Epithelial cell of proximal tubule (primary cell): ENCODE results near the gene TECRL. TPM values are rescaled to one million over a fixed set of nuclear protein-coding genes. Genes with fewer than 3 reads are reported as not detected.

ENCODE experiments used
- DNase-seq: peaks from one replicate; pipeline ENCODE4 v3.0.0-alpha.2; 2011; ENCODE audit warnings: low read depth
- H3K4me3 ChIP-seq: 2 replicates; pipeline ENCODE4 v1.5.1; 2011; ENCODE audit warnings: low read depth, mild to moderate bottlenecking, low read length
- total RNA-seq: library from RNA; depleted of rRNA; stranded (reverse); fragments of >200 nt; gene quantifications from 2 replicates; pipeline ENCODE4 v1.2.3, GENCODE V29; 2015
- TF ChIP-seq, protein P1 (sequence below): conservative IDR thresholded peaks from 2 replicates; pipeline ENCODE4 v1.5.1; 2012; ENCODE audit warnings: low read depth, mild to moderate bottlenecking, low read length

TECRL gene, protein sequence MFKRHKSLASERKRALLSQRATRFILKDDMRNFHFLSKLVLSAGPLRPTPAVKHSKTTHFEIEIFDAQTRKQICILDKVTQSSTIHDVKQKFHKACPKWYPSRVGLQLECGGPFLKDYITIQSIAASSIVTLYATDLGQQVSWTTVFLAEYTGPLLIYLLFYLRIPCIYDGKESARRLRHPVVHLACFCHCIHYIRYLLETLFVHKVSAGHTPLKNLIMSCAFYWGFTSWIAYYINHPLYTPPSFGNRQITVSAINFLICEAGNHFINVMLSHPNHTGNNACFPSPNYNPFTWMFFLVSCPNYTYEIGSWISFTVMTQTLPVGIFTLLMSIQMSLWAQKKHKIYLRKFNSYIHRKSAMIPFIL
- not detected in 2 replicates for total RNA-seq

DNA sequence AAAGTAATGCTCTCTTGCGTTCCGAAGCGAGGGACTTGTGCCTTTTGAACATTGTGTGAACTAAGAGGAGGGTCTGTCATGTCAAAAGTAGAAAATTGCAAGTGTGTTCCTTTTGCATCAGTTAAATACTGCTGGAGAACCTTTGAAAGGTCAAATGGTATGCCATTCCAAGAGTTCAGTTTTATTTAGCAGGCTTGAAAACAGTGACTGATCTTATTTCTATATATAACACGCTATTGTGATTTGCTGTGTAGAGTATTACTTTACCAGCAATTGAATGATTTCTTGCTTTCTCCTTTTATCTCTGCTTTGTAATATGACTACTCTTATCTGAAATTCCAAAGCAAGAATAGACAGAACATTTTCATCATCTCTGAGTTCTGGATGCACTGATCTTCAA lies at the start of gene TECRL:
Gene TECRL, minus strand, starts transcription at position 151 of the 400 bp plus-strand sequence. Its CDS starts 99 bp downstream, at position 52.
- no peak for DNase-seq
- TF ChIP-seq, protein P1, sequence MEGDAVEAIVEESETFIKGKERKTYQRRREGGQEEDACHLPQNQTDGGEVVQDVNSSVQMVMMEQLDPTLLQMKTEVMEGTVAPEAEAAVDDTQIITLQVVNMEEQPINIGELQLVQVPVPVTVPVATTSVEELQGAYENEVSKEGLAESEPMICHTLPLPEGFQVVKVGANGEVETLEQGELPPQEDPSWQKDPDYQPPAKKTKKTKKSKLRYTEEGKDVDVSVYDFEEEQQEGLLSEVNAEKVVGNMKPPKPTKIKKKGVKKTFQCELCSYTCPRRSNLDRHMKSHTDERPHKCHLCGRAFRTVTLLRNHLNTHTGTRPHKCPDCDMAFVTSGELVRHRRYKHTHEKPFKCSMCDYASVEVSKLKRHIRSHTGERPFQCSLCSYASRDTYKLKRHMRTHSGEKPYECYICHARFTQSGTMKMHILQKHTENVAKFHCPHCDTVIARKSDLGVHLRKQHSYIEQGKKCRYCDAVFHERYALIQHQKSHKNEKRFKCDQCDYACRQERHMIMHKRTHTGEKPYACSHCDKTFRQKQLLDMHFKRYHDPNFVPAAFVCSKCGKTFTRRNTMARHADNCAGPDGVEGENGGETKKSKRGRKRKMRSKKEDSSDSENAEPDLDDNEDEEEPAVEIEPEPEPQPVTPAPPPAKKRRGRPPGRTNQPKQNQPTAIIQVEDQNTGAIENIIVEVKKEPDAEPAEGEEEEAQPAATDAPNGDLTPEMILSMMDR: no peak
- no peak within 1 kb of the TSS for H3K4me3 ChIP-seq

DNA sequence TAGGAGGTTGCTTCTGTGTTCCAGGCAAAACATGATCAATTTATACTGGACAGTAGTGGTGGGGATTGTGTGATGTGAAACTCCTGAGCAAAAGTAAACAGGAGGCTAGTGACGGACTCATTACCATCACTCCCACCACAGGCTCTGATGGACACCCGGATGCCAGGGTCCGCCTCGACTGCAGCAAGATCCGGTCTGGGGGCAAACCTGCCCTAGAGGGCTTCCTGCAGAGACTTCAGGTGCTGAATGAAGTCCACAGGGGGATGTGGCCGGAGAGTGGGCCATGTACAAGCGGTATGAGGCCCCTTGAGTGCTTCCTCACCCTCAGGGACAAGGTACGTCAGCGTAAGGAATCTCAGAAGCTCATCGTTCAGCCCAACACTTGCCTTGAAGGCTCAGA lies 23.4 kb upstream of the TECRL start:
- TF ChIP-seq, protein P1: no peak
- H3K4me3 ChIP-seq: no peak overlapping the region

DNA sequence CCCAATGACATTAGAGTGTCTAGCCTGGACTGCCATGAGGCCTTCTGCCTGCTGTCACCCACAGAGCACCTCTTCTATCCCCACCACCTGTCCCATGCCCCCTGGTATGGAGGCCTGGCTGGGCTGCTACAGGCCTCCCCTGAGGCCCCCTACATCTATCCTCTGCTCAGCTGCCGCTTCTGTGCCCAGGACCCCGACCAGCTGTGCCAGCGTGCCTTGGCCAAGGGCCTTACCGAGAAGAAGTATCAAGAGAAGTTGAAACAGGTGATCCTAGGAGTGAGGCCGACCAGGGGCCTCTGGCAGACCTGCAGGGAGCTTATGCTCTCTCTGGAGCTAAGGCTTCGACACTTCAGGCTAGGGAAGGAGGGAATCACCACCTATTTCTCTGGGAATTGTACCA lies 21.7 kb upstream of the TECRL start:
- no peak for DNase-seq
- TF ChIP-seq, protein P1: no peak
- no peak overlapping the region for H3K4me3 ChIP-seq

More for the DNA sequence above, 23.4 kb upstream of the TECRL start:
- DNase-seq: no peak

DNA sequence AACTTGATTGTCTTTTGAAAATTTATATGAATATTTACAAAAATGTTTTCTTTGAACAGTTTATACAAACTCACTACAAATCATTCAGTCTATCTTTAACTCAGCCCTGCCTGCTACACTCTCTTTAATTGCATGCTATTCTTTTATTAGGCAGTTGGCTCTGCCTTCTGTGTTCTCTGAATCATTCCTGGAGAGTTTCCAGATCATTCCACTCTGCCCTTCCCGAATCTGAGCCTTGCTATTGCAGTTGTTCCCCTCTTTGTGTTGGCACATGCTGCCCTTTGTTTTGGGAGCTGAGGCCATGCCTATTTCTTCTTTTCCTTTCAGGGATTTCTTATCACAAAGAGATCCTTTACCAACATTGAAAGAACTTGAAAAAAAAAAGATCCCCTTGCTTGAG lies 8.7 kb upstream of the TECRL start:
- no peak overlapping the region for H3K4me3 ChIP-seq
- DNase-seq: no peak
- TF ChIP-seq, protein P1: no peak

DNA sequence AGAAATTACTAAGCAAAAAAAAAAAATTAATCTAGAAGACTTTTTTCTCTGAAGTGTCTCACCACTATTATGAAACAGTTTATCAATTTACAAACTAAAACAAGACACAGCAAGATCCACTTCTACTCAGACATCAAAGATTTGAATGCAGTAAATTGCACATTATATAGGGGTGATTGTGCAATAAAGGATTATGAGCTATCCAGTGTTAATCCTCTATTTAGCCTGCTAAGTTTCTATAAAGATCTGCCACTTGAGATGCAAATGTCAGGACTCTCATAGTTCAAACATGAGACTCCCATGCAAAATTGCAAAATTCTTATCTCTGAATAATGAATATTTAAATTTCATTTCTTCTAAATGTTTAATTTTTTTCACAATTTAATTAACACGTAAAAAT lies 2.2 kb downstream of the TECRL start:
- DNase-seq: no peak
- TF ChIP-seq, protein P1: no peak
- H3K4me3 ChIP-seq: no peak overlapping the region

DNA sequence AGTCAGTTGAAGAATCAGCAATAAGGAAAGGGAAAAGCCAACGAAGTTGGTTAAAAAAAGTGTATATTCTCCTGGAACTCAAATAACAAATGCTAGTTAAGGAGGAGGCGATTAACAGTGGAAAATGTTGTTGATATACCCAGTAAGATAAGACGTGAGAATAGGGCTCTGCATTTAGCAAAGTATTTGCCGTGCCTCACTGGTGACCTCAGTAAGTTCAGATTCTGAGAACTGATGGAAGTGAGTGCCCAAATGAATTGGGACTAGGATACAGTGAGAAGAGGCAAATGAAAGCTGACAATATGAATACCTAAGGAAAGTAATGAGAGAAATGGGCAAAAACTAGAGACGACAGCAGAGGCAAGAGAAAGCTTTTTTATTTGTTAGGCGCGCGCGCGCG lies 3.5 kb downstream of the TECRL start:
- TF ChIP-seq, protein P1: no peak

DNA sequence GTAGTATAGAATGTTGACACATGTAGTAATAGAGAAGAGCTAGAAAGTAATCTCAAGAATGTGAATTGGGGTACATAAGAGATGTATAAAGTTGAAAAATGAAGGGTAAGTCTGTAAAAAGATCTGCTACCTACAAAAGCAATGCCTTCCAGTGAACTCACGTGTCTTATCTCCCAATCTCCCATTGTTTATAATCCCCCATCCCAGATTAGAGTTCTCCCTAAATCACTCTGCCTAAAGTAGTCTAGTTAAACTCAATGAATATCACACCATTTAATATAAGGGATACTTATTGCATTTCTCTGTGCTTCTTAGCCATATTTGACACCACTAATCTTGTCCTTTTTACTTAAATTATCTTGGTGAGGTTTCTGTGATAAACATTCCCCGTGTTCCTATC lies 6.6 kb downstream of the TECRL start:
- no peak overlapping the region for H3K4me3 ChIP-seq
- TF ChIP-seq, protein P1: no peak
- DNase-seq: no peak

More for the DNA sequence above, 3.5 kb downstream of the TECRL start:
- H3K4me3 ChIP-seq: no peak overlapping the region
- no peak for DNase-seq
